Stomach (tissue), 4 donors: ENCODE results near the gene TCERG1.

Source experiments
- POLR2AphosphoS5 ChIP-seq, 3 donors: sonication (generic); formaldehyde crosslinking; IDR thresholded peaks; one replicate each; pipeline ENCODE4 v1.6.1; 2016; ENCODE audit warnings: antibody characterized with exemption in 3 of 3
- TF ChIP-seq, protein P1 (sequence below), 7 experiments: fragments of 450-650 bp in 4 of 7; fragments of 200-600 bp in 3 of 7; sonication (generic) in 3 of 7; IDR thresholded peaks; one replicate each; pipeline ENCODE4 v1.5.1; 2016 to 2019; ENCODE audit warnings: antibody characterized with exemption in 7 of 7, control low read depth in 2 of 7, mild to moderate bottlenecking in 1 of 7

DNA sequence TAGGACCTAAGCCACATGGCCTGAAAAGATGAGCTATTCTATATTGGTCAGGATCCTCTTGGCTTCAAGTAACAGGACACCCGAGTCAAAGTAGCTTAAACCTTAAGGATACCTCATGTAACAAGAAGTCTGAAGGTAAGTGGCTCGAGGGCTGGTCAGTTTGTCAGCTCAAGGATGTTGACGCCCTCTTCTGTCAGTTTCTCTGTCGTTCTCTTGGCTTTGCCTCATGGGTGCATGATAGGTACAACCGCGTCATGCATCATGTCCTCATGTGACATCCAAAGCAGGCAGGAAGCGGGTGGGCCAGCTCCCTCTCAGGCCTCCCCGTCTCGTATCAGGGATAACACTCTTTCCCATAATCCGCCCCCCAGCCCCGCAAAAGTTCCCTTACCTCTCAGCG is 22.1 kb upstream of the TCERG1 start:
- TF ChIP-seq, protein P1, sequence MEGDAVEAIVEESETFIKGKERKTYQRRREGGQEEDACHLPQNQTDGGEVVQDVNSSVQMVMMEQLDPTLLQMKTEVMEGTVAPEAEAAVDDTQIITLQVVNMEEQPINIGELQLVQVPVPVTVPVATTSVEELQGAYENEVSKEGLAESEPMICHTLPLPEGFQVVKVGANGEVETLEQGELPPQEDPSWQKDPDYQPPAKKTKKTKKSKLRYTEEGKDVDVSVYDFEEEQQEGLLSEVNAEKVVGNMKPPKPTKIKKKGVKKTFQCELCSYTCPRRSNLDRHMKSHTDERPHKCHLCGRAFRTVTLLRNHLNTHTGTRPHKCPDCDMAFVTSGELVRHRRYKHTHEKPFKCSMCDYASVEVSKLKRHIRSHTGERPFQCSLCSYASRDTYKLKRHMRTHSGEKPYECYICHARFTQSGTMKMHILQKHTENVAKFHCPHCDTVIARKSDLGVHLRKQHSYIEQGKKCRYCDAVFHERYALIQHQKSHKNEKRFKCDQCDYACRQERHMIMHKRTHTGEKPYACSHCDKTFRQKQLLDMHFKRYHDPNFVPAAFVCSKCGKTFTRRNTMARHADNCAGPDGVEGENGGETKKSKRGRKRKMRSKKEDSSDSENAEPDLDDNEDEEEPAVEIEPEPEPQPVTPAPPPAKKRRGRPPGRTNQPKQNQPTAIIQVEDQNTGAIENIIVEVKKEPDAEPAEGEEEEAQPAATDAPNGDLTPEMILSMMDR (IDR thresholded peaks at IDR 0.05): no peak
- no peak for TF ChIP-seq POLR2AphosphoS5 (IDR thresholded peaks at IDR 0.05)
